NB4 (cell line): ENCODE data around the gene SEMA5A.

Experiments
- POLR2A ChIP-seq: IDR thresholded peaks from 2 replicates; pipeline ENCODE4 v1.6.1; 2011; ENCODE audit warnings: mild to moderate bottlenecking; ENCODE audit not compliant: insufficient read length; ENCODE audit errors: extremely low read depth
- TF ChIP-seq, protein P1 (sequence below): IDR thresholded peaks from one replicate; pipeline ENCODE4 v1.5.1; 2012; ENCODE audit warnings: low read depth, low read length
- TF ChIP-seq, protein P2 (sequence below): IDR thresholded peaks from 2 replicates; pipeline ENCODE4 v1.6.1; 2011; ENCODE audit warnings: low read depth, low read length

DNA sequence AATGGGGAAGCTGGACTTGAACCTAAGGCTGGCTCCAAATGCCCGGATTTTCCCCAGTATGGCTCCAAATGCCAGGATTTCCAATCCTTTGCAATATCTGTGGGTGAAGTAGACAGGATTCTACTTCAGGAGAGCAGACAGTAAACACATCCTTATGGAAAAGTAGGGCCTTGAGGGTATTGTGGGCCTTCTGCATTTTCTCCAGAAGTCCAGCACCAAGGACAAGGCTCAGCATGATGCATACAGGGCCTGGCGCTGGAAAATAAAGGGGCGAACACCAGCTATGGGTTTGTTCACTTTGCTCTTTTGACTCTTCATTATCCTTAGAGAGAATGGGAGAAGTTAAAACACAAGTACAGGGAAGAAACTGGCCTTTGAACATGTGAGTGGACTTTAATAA, 347.5 kb downstream of the SEMA5A start:
- TF ChIP-seq, protein P1, sequence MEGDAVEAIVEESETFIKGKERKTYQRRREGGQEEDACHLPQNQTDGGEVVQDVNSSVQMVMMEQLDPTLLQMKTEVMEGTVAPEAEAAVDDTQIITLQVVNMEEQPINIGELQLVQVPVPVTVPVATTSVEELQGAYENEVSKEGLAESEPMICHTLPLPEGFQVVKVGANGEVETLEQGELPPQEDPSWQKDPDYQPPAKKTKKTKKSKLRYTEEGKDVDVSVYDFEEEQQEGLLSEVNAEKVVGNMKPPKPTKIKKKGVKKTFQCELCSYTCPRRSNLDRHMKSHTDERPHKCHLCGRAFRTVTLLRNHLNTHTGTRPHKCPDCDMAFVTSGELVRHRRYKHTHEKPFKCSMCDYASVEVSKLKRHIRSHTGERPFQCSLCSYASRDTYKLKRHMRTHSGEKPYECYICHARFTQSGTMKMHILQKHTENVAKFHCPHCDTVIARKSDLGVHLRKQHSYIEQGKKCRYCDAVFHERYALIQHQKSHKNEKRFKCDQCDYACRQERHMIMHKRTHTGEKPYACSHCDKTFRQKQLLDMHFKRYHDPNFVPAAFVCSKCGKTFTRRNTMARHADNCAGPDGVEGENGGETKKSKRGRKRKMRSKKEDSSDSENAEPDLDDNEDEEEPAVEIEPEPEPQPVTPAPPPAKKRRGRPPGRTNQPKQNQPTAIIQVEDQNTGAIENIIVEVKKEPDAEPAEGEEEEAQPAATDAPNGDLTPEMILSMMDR = no peak
- TF ChIP-seq, protein P2, sequence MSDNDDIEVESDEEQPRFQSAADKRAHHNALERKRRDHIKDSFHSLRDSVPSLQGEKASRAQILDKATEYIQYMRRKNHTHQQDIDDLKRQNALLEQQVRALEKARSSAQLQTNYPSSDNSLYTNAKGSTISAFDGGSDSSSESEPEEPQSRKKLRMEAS = no peak
- no peak for TF ChIP-seq POLR2A
